ENCODE data around the gene C10orf71. TPM values are rescaled to one million over a fixed set of nuclear protein-coding genes. Genes with fewer than 3 reads are reported as not detected.

Gene C10orf71
- total and polyA plus RNA-seq, 3 donors from 2014 or later: 0.08 to 0.79 (median 0.12) TPM

GRCh38 chr10:49284356-49284755 lies 14.6 kb upstream of the C10orf71 start:
- intact Hi-C loops (cut with DNase I; ENCODE audit: low total_unique reads): no loop called here
- H3K36me3 ChIP-seq (ENCODE audit: low read depth, missing control alignments): no peaks in the 10 kb centered on the region
- no peak overlapping the region for H3K27ac ChIP-seq
- DNase-seq: no peak
- no peaks in the 10 kb centered on the region for H3K9me3 ChIP-seq
- TF ChIP-seq POLR2A (IDR thresholded peaks at IDR 0.05): no peak
- TF ChIP-seq, protein P1, sequence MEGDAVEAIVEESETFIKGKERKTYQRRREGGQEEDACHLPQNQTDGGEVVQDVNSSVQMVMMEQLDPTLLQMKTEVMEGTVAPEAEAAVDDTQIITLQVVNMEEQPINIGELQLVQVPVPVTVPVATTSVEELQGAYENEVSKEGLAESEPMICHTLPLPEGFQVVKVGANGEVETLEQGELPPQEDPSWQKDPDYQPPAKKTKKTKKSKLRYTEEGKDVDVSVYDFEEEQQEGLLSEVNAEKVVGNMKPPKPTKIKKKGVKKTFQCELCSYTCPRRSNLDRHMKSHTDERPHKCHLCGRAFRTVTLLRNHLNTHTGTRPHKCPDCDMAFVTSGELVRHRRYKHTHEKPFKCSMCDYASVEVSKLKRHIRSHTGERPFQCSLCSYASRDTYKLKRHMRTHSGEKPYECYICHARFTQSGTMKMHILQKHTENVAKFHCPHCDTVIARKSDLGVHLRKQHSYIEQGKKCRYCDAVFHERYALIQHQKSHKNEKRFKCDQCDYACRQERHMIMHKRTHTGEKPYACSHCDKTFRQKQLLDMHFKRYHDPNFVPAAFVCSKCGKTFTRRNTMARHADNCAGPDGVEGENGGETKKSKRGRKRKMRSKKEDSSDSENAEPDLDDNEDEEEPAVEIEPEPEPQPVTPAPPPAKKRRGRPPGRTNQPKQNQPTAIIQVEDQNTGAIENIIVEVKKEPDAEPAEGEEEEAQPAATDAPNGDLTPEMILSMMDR (IDR thresholded peaks at IDR 0.05): no peak
- 90 to 91% methylated on average over 3 to 5 of the region's 5 CpGs for WGBS, 2 donors
- H3K27me3 ChIP-seq: no peaks in the 10 kb centered on the region
- no peaks in the 10 kb centered on the region for H3K4me1 ChIP-seq
- H3K4me3 ChIP-seq: no peak overlapping the region

- H3K36me3 ChIP-seq (ENCODE audit: low read depth, missing control alignments): no peaks in the 10 kb centered on the region
- H3K4me1 ChIP-seq: no peaks in the 10 kb centered on the region
- no peak overlapping the region for H3K27ac ChIP-seq
- TF ChIP-seq, protein P1 (IDR thresholded peaks at IDR 0.05): no peak
- no peak for TF ChIP-seq POLR2A (IDR thresholded peaks at IDR 0.05)
- DNase-seq: no peak
- no peaks in the 10 kb centered on the region for H3K27me3 ChIP-seq
- no peaks in the 10 kb centered on the region for H3K9me3 ChIP-seq
- 67 to 94% methylated on average over 3 of the region's 3 CpGs for WGBS, 2 donors
- H3K4me3 ChIP-seq: no peak overlapping the region
- intact Hi-C loops (cut with DNase I; ENCODE audit: low total_unique reads): no loop called here
These were observed 13.7 kb upstream of the C10orf71 start for GRCh38 chr10:49285232-49285631.

DNA sequence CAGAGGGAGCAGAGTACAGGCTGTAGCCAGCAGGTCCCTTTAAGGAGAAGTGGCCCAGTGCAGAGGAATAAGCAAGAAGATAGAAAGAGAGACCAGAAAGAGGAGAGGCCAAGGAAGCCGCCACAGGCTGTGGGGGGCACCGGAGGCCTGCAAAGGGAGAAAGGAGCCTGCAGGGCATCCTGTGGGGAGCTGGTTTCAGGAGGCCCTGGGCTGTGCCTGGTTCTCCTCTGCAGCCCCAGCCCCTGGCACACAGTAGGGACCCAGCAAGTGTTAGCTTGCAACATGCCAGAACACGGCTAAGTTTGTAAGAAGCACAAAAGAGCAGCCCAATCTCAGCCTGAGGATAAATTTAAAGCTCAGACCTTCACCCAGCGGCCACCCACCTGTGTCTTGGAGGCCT lies 12.3 kb upstream of the C10orf71 start:
- WGBS, 2 donors: 84 to 97% methylated on average over 4 of the region's 4 CpGs
- Histone ChIP-seq H3K4me1 (no peaks in the 10 kb centered on the region), H3K27me3 (no peaks in the 10 kb centered on the region), H3K36me3 (ENCODE audit: low read depth, missing control alignments) (no peaks in the 10 kb centered on the region), H3K27ac (no peak overlapping the region), H3K4me3 (no peak overlapping the region), H3K9me3 (no peaks in the 10 kb centered on the region)
- intact Hi-C loops (cut with DNase I; ENCODE audit: low total_unique reads): no loop called here
- TF ChIP-seq, protein P1 (IDR thresholded peaks at IDR 0.05): no peak
- TF ChIP-seq POLR2A (IDR thresholded peaks at IDR 0.05): no peak
- no peak for DNase-seq

DNA sequence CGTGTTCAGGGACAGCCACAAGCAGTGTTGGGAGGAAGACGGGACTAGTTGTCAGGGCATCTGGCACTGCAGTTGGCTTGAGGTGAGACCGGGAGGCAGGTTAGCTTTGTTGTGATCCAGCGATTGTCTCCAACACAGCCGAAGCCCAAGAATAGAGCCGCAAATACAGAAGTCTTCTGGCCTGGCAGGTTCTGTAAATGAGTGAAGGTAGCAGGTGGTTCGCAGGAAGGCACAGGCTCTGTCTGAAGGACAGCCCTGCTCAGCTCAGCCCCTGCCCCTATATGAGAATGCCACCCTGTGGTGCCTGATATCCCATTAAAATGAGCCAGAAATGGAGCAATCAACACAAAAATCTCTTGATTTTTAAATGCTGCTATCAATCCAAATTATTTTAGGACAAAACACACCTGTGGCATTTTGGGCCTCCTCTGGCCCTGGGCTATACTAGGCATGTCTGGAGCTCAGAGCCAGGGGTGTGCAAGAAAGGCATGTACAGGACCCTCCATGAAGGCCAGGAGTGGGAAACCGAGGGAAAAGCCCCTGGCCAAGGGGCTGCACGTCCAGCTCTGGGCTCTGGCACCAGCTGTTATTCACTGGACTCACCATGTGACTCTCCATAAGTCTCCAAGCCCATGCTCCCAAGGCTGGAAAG lies 11.2 kb upstream of the C10orf71 start:
- 85 to 88% methylated on average over 8 to 9 of the region's 9 CpGs for WGBS, 2 donors
- Histone ChIP-seq H3K4me3 (no peak overlapping the region), H3K9me3 (no peaks in the 10 kb centered on the region), H3K4me1 (no peaks in the 10 kb centered on the region), H3K36me3 (ENCODE audit: low read depth, missing control alignments) (no peaks in the 10 kb centered on the region), H3K27me3 (no peaks in the 10 kb centered on the region), H3K27ac (no peak overlapping the region)
- DNase-seq: no peak
- intact Hi-C loops (cut with DNase I; ENCODE audit: low total_unique reads): no loop called here
- TF ChIP-seq, protein P1 (IDR thresholded peaks at IDR 0.05): no peak
- no peak for TF ChIP-seq POLR2A (IDR thresholded peaks at IDR 0.05)

Measured in testis (tissue), 3 donors.